Endothelial cell (in vitro differentiated cells): Measurements from ENCODE around the gene GANC. TPM values are rescaled to one million over a fixed set of nuclear protein-coding genes. Genes with fewer than 3 reads are reported as not detected.

Experiments
- DNase-seq: peaks from one replicate; pipeline ENCODE4 v3.0.0; 2021; ENCODE audit warnings: low spot score
- H3K27ac Mint-ChIP-seq: one replicate; pipeline ENCODE4 v1.8.0; 2021; ENCODE audit warnings: mixed read lengths, inconsistent platforms; ENCODE audit not compliant: unreplicated experiment
- H3K27me3 Mint-ChIP-seq: one replicate; pipeline ENCODE4 v1.8.0; 2021; ENCODE audit warnings: mild to moderate bottlenecking, moderate library complexity, mixed read lengths, inconsistent platforms; ENCODE audit not compliant: unreplicated experiment
- H3K36me3 Mint-ChIP-seq: one replicate; pipeline ENCODE4 v1.8.0; 2021; ENCODE audit warnings: mild to moderate bottlenecking, low read depth, mixed read lengths, inconsistent platforms; ENCODE audit not compliant: unreplicated experiment
- H3K4me1 Mint-ChIP-seq: one replicate; pipeline ENCODE4 v1.8.0; 2021; ENCODE audit warnings: mild to moderate bottlenecking, mixed read lengths, inconsistent platforms; ENCODE audit not compliant: unreplicated experiment
- H3K4me3 Mint-ChIP-seq: one replicate; pipeline ENCODE4 v1.8.0; 2021; ENCODE audit warnings: mild to moderate bottlenecking, mixed read lengths, inconsistent platforms; ENCODE audit not compliant: unreplicated experiment
- H3K9me3 Mint-ChIP-seq: one replicate; pipeline ENCODE4 v1.8.0; 2021; ENCODE audit warnings: mixed read lengths, inconsistent platforms; ENCODE audit not compliant: unreplicated experiment
- CTCF ChIP-seq: fragments of 200-600 bp; sonication (generic); IDR thresholded peaks from one replicate; pipeline ENCODE4 v1.5.0; 2021; ENCODE audit warnings: antibody characterized with exemption; ENCODE audit not compliant: unreplicated experiment
- total RNA-seq: library from RNA; stranded (reverse); fragmentation: NEBNext Ultra II Directional; extraction: Animal tissue kit (Norgen Biotek cat#: 25700); gene quantifications from one replicate; pipeline ENCODE4 v1.2.1, GENCODE V29; 2021; ENCODE audit not compliant: unreplicated experiment

The GANC gene
- total RNA-seq, 1 donor from 2014 or later = 18.7 TPM

DNA sequence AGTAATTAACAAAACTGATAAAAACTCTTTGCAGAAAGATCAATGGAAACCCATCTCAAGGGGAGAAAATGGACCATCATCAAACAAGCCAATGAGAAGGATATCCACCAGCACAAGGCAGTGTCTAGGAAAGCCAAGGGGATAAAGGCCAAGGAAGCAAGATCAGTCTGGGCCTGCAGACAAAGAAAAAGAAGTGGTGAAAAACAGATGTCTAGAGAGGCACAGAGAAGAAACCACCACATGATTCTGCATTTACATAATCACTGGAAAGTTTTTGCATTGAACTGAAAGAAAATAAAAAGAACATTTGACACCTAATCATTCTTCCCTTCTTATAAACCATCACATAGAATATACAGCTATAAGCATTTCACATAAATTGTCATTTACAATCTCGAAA lies 41.9 kb upstream of the GANC start:
- TF ChIP-seq CTCF = no peak
- H3K4me1 Mint-ChIP-seq = no peaks in the 10 kb centered on the region
- H3K36me3 Mint-ChIP-seq = peaks cover 3% of the 10 kb centered on the region
- no peak for DNase-seq
- H3K4me3 Mint-ChIP-seq = no peak overlapping the region
- no peaks in the 10 kb centered on the region for H3K9me3 Mint-ChIP-seq
- H3K27me3 Mint-ChIP-seq = peaks cover 1% of the 10 kb centered on the region
- no peak overlapping the region for H3K27ac Mint-ChIP-seq

DNA sequence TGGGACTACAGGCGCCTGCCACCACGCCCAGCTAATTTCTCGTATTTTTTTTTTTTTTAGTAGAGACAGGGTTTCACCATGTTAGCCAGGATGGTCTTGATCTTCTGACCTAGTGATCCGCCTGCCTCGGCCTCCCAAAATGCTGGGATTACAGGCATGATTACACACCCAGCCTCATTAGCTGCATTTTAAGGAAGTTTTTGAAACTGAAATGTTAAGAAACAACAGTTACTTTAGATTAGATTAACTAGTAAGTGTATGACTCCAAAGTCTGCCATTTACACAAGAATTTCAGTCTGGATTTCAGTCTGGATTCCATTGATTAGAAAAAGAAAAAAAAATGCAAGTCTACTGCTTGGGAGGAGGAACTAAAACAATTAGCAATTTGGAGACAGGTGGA lies 40.4 kb upstream of the GANC start:
- Mint-ChIP-seq H3K9me3 (no peaks in the 10 kb centered on the region), H3K4me1 (no peaks in the 10 kb centered on the region), H3K36me3 (peaks cover 9% of the 10 kb centered on the region), H3K4me3 (no peak overlapping the region), H3K27me3 (peaks cover 1% of the 10 kb centered on the region), H3K27ac (no peak overlapping the region)
- DNase-seq = no peak
- no peak for TF ChIP-seq CTCF

DNA sequence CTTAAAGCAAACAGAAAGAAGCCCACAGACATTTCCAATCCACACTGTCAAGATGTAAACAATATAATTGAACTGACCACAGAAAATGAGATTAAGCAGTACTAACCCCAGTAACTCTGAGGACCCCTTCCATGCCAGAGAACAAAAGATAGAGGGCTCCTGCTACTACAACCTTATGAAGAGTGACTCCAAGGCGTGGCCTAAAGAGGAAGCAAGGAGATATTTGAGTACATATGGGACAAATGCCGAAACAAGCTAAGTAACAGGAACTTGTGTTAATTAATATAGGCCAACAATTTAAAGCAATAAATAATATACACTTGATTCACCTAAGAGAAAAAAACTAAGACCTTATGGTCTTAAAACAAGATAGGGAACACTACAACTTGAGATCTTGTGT lies 39.9 kb upstream of the GANC start:
- Mint-ChIP-seq H3K27ac (no peak overlapping the region), H3K9me3 (no peaks in the 10 kb centered on the region), H3K36me3 (peaks cover 9% of the 10 kb centered on the region), H3K4me1 (no peaks in the 10 kb centered on the region), H3K27me3 (peaks cover 1% of the 10 kb centered on the region), H3K4me3 (no peak overlapping the region)
- no peak for TF ChIP-seq CTCF
- DNase-seq = no peak

GRCh38 chr15:42239528-42240182 lies 33.3 kb upstream of the GANC start:
- Mint-ChIP-seq H3K4me1 (no peaks in the 10 kb centered on the region), H3K27ac (no peak overlapping the region), H3K36me3 (peaks cover 7% of the 10 kb centered on the region), H3K9me3 (no peaks in the 10 kb centered on the region), H3K4me3 (no peak overlapping the region), H3K27me3 (peaks cover 1% of the 10 kb centered on the region)
- no peak for DNase-seq
- TF ChIP-seq CTCF = no peak

DNA sequence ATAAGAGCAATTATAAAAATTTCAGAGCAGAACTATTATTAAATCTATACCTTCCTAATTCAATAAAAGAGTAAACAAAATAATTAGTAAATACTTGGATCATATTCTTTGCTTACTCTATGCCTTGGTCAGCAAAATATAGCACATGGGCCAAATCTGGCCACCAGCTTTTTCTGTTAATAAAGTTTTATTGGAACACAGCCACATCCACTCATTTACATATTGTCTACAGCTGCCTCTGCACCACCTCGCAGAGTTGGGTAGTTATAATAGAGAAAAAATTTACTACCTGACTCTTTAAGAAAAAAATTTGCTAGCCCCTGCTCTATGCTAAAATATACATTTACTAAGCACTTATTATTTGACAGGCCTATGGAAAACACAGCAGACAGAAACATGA lies 32.2 kb upstream of the GANC start:
- peaks cover 2% of the 10 kb centered on the region for H3K27me3 Mint-ChIP-seq
- TF ChIP-seq CTCF = no peak
- H3K4me3 Mint-ChIP-seq = no peak overlapping the region
- DNase-seq = no peak
- H3K4me1 Mint-ChIP-seq = no peaks in the 10 kb centered on the region
- no peak overlapping the region for H3K27ac Mint-ChIP-seq
- peaks cover 6% of the 10 kb centered on the region for H3K36me3 Mint-ChIP-seq
- no peaks in the 10 kb centered on the region for H3K9me3 Mint-ChIP-seq
